IMR-90 (cell line): ENCODE measurements around the gene SNRPD1. TPM values are rescaled to one million over a fixed set of nuclear protein-coding genes. Genes with fewer than 3 reads are reported as not detected.

Experiments used
- ATAC-seq: fragments of 200-7000 bp; cut with Tn5 transposase; 2 replicates; pipeline ENCODE4 v1.9.1; 2020; ENCODE audit warnings: low read depth, mild to moderate bottlenecking, moderate library complexity
- BruUV-seq: library from RNA; stranded (reverse); fragments of 400-500 nt; replicated peaks from 2 replicates; lab custom pipeline; 2021; lab: Mats Ljungman, UMichigan
- CTCF ChIA-PET: fragments of 300-600 bp; formaldehyde crosslinking; extraction: SDS; loops from one replicate; lab custom pipeline; 2021; ENCODE audit warnings: antibody characterized with exemption; lab: Yijun Ruan, JAX
- POLR2A ChIA-PET: fragments of 300-600 bp; sonication (Branson Sonifier 250); formaldehyde crosslinking; loops from one replicate; lab custom pipeline; 2022; ENCODE audit warnings: antibody characterized with exemption; ENCODE audit not compliant: unreplicated experiment; lab: Charles Lee
- DNase-seq: peaks from one replicate; pipeline ENCODE4 v3.0.0; 2013
- H2AFZ ChIP-seq: replicated peaks from 2 replicates; pipeline ENCODE3; 2013; ENCODE audit warnings: low read length, mild to moderate bottlenecking; ENCODE audit not compliant: poor library complexity
- H2AK5ac ChIP-seq: 2 replicates; pipeline ENCODE4 v1.6.1; 2013; ENCODE audit warnings: low read depth, low read length, inconsistent platforms
- H2AK9ac ChIP-seq: replicated peaks from 2 replicates; pipeline ENCODE3; 2013; ENCODE audit warnings: mild to moderate bottlenecking, low read depth, low read length, moderate library complexity; ENCODE audit not compliant: poor library complexity
- H2BK120ac ChIP-seq: 2 replicates; pipeline ENCODE4 v1.6.1; 2013; ENCODE audit warnings: low read depth, low read length, inconsistent platforms
- H2BK15ac ChIP-seq: 3 replicates; pipeline ENCODE4 v1.6.1; 2013; ENCODE audit warnings: low read depth, low read length, inconsistent platforms
- H2BK20ac ChIP-seq: 2 replicates; pipeline ENCODE4 v1.6.1; 2013; ENCODE audit warnings: low read depth, mild to moderate bottlenecking, inconsistent platforms, low read length, moderate library complexity
- H2BK5ac ChIP-seq: 2 replicates; pipeline ENCODE4 v1.6.1; 2013; ENCODE audit warnings: mild to moderate bottlenecking, low read depth, low read length, inconsistent platforms; ENCODE audit not compliant: poor library complexity, severe bottlenecking
- H3K14ac ChIP-seq: replicated peaks from 2 replicates; pipeline ENCODE4 v1.6.1; 2013; ENCODE audit warnings: low read depth, low read length, inconsistent platforms
- H3K18ac ChIP-seq: 2 replicates; pipeline ENCODE4 v1.6.1; 2013; ENCODE audit warnings: low read depth, low read length, control low read depth
- H3K23ac ChIP-seq: 2 replicates; pipeline ENCODE4 v1.6.1; 2013; ENCODE audit warnings: low read depth, low read length, inconsistent platforms
- H3K27ac ChIP-seq: 2 replicates; pipeline ENCODE4 v1.5.1; 2013; ENCODE audit warnings: mild to moderate bottlenecking, control low read depth, low read length; ENCODE audit not compliant: insufficient read depth
- H3K27me3 ChIP-seq: 2 replicates; pipeline ENCODE4 v1.6.1; 2013; ENCODE audit warnings: low read length; ENCODE audit not compliant: control insufficient read depth, insufficient read depth
- H3K36me3 ChIP-seq: 2 replicates; pipeline ENCODE4 v1.6.1; 2013; ENCODE audit warnings: low read length, mixed read lengths; ENCODE audit not compliant: control insufficient read depth, insufficient read depth
- H3K4ac ChIP-seq: 2 replicates; pipeline ENCODE4 v1.6.1; 2013; ENCODE audit warnings: low read depth, low read length, inconsistent platforms
- H3K4me1 ChIP-seq: 2 replicates; pipeline ENCODE4 v1.6.1; 2013; ENCODE audit warnings: low read length, mixed read lengths; ENCODE audit not compliant: control insufficient read depth, insufficient read depth
- H3K4me2 ChIP-seq: 2 replicates; pipeline ENCODE4 v1.6.1; 2013; ENCODE audit warnings: low read depth, mild to moderate bottlenecking, control low read depth, low read length, moderate library complexity
- H3K4me3 ChIP-seq: 2 replicates; pipeline ENCODE4 v1.5.1; 2013; ENCODE audit warnings: low read depth, mild to moderate bottlenecking, control low read depth, low read length, moderate library complexity; ENCODE audit not compliant: insufficient read depth
- H3K56ac ChIP-seq: 2 replicates; pipeline ENCODE4 v1.6.1; 2013; ENCODE audit warnings: low read length, inconsistent platforms; ENCODE audit not compliant: insufficient read depth; ENCODE audit errors: extremely low read depth
- H3K79me1 ChIP-seq, 2 experiments: 2 replicates each; pipeline ENCODE4 v1.6.1; 2013; ENCODE audit warnings: low read length in 2 of 2, inconsistent platforms in 1 of 2, low read depth in 1 of 2
- H3K9ac ChIP-seq: 2 replicates; pipeline ENCODE4 v1.6.1; 2013; ENCODE audit warnings: low read depth, low read length, control low read depth
- H3K9me1 ChIP-seq: 2 replicates; pipeline ENCODE4 v1.6.1; 2013; ENCODE audit warnings: low read length, inconsistent platforms; ENCODE audit not compliant: insufficient read depth
- H3K9me3 ChIP-seq: 2 replicates; pipeline ENCODE4 v1.6.1; 2013; ENCODE audit warnings: low read length; ENCODE audit not compliant: control insufficient read depth, insufficient read depth
- H4K20me1 ChIP-seq: 2 replicates; pipeline ENCODE4 v1.6.1; 2013; ENCODE audit warnings: low read length, inconsistent platforms; ENCODE audit not compliant: insufficient read depth
- H4K5ac ChIP-seq: 2 replicates; pipeline ENCODE4 v1.6.1; 2013; ENCODE audit warnings: mild to moderate bottlenecking, low read depth, low read length, control low read depth
- H4K8ac ChIP-seq, 2 experiments: 2 replicates each; pipeline ENCODE4 v1.6.1; 2013; ENCODE audit warnings: low read depth in 2 of 2, low read length in 2 of 2, control low read depth in 1 of 2, inconsistent platforms in 1 of 2
- H4K91ac ChIP-seq: 2 replicates; pipeline ENCODE4 v1.6.1; 2013; ENCODE audit warnings: low read depth, low read length, inconsistent platforms; ENCODE audit not compliant: insufficient read depth
- MAFK ChIP-seq: IDR thresholded peaks from 2 replicates; pipeline ENCODE4 v1.6.1; 2012; ENCODE audit warnings: low read depth, low read length, improper control_type of control experiment
- WGBS, 2 experiments: methylation state at CpG; one replicate each; pipeline versions ENCODE4 v1.1.5 to v1.1.7; 2013; ENCODE audit warnings: missing lambda C conversion rate in 2 of 2; ENCODE audit not compliant: insufficient read length in 1 of 2; ENCODE audit errors: extremely low coverage in 2 of 2; 5-methylcytosine and 5-hydroxymethylcytosine counted together
- dilution Hi-C: fragments of 300-500 bp; cut with HindIII; formaldehyde crosslinking; loops from one replicate; pipeline ENCODE4 v1.14.3; 2018; ENCODE audit warnings: low sequenced_read_pairs; ENCODE audit not compliant: unreplicated experiment
- in situ Hi-C: fragments of 300-500 bp; cut with MboI; formaldehyde crosslinking; loops from 3 replicates; pipeline ENCODE4 v1.14.3; 2019; ENCODE audit warnings: low sequenced_read_pairs, inconsistent platforms, mixed read lengths
- intact Hi-C: fragments of 100-400 bp; cut with micrococcal nuclease; formaldehyde crosslinking; loops from 2 replicates; pipeline ENCODE4 v1.10.0; 2022
- polyA plus RNA-seq, 3 experiments: library from polyadenylated mRNA; depleted of rRNA; stranded (reverse); fragments of >200 nt; gene quantifications; 2 replicates each; pipeline ENCODE4 v1.2.3, GENCODE V29; 2012; ENCODE audit warnings: low replicate concordance in 1 of 3
- total RNA-seq: library from RNA; depleted of rRNA; stranded (reverse); fragments of >200 nt; gene quantifications from 2 replicates; pipeline ENCODE4 v1.2.3, GENCODE V29; 2012

Gene SNRPD1
- total and polyA plus RNA-seq, 2 of the 4 experiments (the other 2 are of a cell fraction), result 6.8 to 19.8 TPM

GRCh38 chr18:21678859-21679258 is 66.7 kb downstream of the SNRPD1 start:
- Histone ChIP-seq H2BK20ac (no peak overlapping the region), H3K56ac (no peak overlapping the region), H3K18ac (no peak overlapping the region), H3K9me3 (no peaks in the 10 kb centered on the region), H3K4me2 (no peak overlapping the region), H4K20me1 (no peaks in the 10 kb centered on the region), H2BK15ac (no peak overlapping the region), H3K27ac (no peak overlapping the region), H3K14ac (no peak overlapping the region), H4K8ac (no peak overlapping the region), H3K4me3 (no peak overlapping the region), H3K27me3 (no peaks in the 10 kb centered on the region), H3K4ac (no peak overlapping the region), H3K4me1 (no peaks in the 10 kb centered on the region), H3K9me1 (no peaks in the 10 kb centered on the region), H4K5ac (no peak overlapping the region), H2AK9ac (no peak overlapping the region), H4K91ac (no peak overlapping the region), H2AK5ac (no peak overlapping the region), H2BK5ac (no peak overlapping the region), H3K36me3 (no peaks in the 10 kb centered on the region; the same call in 1 of the 2 replicates), H3K9ac (no peak overlapping the region), H2AFZ (no peak overlapping the region), H2BK120ac (no peak overlapping the region), H3K79me1 (no peaks in the 10 kb centered on the region), H3K23ac (no peak overlapping the region)
- in situ Hi-C loops (no loop called here), intact Hi-C loops (no loop called here), dilution Hi-C loops (no loop called here)
- no peak for TF ChIP-seq MAFK
- BruUV-seq, result no TSS peak
- ChIA-PET POLR2A (interaction anchor here (0.7 kb wide), 1 partner anchor 204 kb away, joined by 3 read pairs; no protein-coding TSS in a partner anchor), CTCF (interaction anchor here (0.6 to 0.9 kb wide), 2 partner anchors 8 to 30 kb away, joined by 3 read pairs; no protein-coding TSS in a partner anchor)
- WGBS, 2 experiments, result no CpG with 5 or more reads among the region's 1 CpG
- ATAC-seq (no peak), DNase-seq (no peak)
